Activated T-cell treated with anti-CD3 and anti-CD28 coated beads for 1 hour (primary cell): ENCODE data around the gene ZNF143.
"Not testable (repeated sequence)": the region's sequence is repeated elsewhere in the genome, so short reads cannot be mapped to it uniquely, and the experiment has no call there.

Experiments
- DNase-seq: peaks from one replicate; pipeline ENCODE4 v3.0.0-alpha.2; 2020; ENCODE audit warnings: low read depth

ZNF143 gene

DNA sequence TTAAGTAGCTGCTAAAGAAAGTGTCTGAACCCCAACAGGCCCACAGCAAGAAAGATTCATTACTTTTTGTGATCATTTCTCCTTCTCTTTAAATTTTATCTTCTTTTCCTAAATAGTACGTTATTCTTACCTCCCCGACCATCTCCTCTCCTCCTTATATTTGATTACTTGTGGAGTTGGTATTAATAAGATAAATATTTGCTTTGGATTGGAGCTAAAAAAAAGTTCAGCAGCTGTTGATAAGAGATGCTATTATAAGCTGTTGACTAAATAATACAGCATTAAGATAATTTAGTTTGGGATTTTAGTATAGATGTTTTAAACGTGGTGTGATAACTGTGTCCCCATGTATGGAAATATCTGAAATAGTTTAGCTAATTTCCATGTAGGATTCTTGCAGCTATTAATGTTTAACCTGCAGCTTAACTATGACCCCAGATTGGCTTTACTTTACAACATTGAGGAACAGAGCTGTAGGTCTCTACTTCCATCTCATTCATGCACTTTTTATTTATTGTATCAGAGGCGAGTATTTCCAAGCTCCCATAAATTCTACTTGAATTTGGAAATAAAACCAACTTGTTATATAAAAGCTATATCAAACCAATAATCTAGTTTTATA is 37.8 kb downstream of the ZNF143 start:
- no peak for DNase-seq

DNA sequence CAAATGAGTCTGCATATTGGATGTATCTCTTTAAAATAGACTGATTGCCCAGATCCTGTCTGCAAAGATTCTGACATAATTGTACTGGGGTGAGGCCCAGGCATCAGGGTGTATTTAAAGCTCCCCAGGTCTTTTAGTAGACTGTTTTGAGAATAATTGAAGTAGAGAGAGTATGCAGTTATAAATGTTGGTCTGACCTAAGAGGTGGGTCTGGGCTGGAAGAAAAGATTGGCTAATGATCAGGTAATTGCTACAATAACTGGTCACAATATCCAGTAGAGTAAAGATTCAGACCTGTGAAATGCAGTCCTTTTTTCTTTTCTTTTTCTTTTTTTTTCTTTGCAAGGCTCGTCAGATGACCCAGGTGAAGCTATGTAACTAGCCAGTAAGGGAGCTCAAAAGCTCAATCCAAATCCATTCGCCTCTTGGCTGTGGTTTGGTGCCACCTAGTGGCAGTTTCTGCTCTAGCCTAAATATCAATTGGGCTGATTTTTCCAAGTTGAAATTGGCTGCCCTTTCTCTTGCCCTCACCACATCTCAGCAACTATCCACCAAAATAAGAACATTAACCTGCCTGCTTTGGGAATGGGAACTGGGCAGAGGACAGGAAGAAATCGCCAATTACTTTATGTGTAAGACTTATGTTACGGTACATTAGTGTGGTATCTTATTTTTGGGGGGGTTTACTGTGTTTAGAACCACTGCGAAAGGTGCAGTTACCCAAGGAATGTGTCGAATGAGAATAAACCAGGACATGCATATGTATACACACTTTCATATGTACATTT is 45.9 kb downstream of the ZNF143 start:
- peak; percentile 69 for DNase-seq

DNA sequence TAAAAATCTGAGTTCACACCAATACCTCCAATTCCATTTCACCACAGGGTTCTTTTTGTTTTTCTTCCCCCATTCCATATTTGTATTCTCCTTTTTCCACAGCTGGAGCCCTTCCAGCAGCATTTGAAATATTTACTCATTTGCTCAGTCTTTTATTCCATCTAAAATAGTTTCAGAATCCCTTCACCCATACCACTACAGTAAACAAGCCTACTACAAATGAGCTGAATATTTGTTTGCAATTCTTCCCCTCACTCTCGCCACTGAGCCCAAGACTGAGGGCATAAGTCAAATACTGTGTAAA is 46.4 kb downstream of the ZNF143 start:
- no peak for DNase-seq

DNA sequence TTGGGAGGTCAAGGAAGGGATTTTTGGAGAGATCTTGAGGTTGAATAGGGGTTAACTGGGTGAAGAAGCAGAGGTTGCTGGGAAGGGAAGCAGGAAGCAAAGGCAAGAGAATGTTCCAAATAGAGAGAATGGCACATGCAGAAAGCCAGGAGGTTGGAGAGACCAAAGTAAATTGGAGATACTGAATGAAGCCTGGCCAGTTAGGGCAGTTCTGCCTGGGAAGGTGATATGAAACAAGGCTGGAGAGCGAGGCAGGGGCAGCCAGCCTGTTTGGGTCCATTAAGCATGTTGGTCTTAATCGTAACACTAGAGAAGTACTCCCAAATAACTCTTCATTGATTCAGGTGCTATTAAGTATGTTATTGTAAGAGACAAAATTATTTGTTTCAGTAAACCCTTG is 48.2 kb downstream of the ZNF143 start:
- no peak for DNase-seq

DNA sequence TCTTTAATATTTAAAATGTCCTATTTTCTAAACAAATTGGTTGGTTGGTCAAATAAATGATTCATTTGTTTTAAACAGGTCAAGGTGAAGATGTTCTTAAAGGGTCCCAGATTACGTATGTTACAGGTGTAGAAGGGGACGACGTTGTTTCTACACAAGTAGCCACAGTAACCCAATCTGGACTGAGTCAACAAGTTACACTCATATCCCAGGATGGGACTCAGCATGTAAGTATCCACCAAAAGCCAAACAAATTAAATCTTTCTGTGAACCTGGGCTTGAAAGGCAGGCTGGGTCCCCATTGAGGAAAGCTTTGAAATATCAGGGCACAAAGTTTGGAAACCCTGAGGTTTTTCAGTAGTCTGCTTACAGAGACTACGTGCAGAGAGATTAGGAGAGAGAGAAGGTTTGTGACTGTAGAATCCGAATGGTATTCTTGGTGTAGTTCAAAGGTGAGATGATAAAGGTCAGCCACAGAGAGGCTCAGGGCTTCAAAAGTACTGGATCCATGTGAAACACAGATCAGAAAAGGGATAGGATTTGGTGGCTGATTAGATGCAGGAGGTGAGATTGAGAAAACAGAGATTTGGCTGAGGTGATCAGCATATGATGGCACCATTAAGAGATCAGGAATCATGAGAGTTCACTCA is 51.7 kb downstream of the ZNF143 start:
- DNase-seq = no peak

DNA sequence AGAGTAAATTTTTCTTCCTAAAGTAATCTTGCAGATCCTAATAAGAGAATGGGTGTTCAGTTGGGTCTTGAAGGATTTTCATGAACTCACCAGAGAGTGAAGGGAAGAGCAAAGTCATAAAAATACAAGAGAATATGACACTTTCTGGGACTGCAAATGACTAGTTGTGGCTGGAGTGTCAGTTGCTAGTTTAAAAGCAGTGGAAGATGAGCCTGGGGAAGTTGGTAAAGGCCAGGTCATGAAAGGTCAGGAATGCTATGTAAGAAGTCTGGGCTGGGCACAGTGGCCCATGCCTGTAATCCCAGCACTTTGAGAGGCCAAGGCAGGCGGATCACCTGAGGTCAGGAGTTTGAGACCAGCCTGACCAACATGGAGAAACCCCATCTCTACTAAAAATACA is 53.8 kb downstream of the ZNF143 start:
- DNase-seq = not testable (repeated sequence)

DNA sequence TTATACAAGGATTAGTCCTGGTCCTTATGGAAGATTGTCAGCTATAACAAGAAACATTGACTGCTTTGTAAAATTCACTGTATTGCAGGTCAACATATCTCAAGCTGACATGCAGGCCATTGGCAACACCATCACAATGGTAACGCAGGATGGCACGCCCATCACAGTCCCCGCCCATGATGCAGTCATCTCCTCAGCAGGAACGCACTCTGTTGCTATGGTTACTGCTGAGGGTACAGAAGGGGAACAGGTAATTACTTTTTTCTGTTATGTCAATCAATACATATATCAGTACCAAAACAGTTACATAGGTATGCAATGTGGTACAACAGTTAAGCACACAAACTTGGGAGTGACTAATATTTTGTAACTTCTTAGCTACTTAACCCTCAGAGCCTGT is 55.3 kb downstream of the ZNF143 start:
- DNase-seq = no peak

DNA sequence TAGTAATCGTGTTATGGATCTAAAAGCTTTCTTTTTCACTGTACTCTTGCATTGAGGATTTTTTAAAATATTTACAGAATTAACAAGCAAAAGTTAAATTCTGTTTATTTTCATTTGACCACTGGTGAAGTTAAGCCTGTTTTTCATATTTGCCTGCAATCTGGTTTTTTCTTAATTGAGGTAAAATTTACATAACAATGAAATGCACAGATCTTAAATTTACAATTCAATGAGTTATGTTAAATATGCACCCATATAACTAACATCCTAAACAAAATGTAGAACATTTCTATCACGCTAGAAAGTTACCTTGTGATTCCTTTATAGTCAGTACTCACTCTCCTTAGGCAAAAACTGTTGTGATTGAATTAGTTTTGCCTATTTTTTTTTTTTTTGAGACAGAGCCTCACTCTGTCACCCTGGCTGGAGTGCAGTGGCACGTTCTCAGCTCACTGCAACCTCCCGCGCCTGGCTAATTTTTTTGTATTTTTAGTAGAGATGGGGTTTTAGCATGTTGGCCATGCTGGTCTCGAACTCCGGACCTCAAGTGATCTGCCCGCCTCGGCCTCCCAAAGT is 58.1 kb downstream of the ZNF143 start:
- no peak for DNase-seq

DNA sequence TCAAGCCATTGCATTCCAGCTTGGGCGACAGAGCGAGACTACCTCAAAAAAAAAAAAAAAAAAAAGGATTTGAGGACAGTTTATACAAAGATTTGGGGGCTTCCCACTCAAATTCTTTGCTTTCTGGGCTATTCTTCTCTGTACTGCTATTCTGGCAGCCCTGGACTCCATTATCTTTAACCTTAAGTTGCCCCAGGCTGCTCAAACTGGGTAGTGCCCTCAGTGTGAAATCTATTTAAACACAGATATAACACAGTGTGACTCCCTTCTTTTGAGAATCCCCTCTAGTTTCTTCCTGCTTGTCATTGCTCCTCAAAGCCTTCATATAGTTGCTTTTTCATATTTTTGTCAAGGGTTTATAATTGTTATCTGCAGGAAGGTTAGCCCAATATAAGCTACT is 63.2 kb downstream of the ZNF143 start:
- DNase-seq = no peak

DNA sequence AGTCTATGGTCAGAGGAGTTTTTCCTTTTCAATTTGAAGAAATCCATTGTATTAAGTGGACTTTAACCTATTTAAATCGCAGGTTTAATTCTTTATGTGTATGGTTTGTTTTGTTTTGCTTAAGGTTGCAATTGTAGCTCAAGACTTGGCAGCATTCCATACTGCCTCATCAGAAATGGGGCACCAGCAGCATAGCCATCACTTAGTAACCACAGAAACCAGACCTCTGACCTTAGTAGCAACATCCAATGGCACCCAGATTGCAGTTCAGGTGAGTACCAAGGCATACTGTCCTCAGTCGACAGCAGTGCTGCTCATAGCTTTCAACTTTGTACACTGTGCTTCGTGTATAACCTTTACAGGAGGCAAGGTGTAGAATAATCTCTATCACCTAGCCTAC is 64.3 kb downstream of the ZNF143 start:
- DNase-seq = no peak

DNA sequence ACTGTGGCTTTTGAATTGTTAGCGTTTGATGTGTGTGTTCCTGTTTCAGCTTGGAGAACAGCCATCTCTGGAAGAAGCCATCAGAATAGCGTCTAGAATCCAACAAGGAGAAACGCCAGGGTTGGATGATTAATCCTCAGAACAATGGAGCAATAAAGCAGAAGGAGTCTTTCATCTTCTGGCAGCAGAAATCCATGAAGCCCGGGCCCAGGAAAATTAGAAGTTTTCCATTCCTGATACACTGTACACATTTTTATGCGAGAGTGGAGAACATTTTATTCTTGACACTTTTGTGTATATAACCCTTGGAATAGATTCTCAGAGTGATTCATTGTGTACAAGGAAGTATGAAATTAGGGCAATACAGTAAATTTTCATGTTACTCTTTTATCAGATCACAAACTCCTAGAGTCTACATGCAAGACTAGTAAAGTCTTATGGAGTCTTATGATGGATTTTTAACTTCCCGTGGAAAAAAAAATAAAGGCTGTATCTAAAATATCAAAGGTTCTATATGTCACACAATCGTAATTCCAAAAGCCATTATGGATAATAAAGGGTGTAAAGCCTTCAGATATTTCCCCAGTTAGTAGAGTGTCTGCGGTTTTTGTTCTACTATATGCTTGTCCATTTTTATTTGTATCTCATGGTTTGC is 66.8 kb downstream of the ZNF143 start:
- no peak for DNase-seq

DNA sequence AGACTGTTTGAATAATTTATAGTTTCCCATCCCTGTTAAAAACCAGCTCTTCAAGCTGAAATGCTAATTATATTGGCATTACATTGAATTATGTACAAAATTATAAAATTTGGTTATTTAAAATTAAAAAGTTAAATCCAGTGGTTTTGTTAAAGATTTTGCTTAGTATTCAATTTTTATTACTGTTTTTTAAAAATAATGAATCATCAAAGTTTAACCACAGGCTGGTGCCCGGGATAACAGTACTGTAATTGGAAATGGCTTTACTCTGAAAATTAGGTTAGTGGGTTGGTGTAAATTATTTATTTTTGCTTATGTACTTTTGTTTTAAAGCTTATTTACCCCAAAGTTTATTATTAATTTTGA is 67.3 kb downstream of the ZNF143 start:
- no peak for DNase-seq

DNA sequence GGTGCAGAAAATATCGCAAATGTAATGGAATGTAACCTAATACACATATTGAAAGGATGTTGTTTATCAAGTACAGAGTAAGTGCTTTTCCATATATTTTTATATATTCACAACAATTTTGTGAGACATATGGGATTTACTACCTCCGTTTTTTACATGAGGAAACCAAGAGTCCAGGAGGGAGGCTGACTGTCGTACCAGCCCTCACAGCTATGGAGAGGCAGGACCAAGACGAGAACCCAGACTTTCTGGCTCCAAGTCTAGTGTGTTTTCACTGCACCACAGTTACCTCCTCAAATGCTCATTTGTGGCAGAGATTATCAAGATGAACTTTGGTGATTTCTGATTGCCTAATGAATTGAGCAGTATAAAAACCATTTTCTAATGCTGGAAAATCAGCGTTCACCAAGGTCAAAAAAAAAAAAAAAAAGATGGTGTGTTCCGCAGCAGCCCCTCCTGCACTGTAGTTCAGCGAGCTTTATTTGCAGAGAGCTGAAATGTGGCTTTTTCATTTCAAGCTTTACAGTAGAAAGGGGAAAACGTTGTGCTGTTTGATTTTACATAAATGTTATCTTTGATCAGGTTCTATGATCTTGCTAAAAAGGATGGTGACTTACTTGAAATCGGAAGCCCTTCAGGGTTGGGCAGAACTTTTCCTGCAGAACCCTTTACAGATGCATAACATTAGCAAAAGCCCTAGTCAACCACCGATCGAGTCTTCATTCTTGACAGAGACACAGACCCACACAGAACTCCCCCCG is 67.9 kb downstream of the ZNF143 start:
- DNase-seq = no peak

DNA sequence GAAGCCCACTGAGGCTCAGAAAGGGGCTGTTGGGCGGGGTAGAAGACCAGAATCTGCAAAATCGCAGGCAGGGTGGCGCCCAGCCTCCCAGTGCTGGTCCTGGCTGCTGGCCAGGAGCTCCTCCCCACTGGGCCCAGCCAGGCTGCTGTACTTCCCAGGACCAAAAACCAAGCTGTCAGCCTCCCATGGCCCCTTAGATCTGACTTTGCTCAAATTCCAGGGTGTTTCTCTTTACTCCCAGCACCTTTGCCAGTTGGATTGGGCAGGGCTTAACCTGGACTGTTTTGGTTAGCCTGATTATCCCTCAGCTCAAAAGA is 68.5 kb downstream of the ZNF143 start:
- no peak for DNase-seq

DNA sequence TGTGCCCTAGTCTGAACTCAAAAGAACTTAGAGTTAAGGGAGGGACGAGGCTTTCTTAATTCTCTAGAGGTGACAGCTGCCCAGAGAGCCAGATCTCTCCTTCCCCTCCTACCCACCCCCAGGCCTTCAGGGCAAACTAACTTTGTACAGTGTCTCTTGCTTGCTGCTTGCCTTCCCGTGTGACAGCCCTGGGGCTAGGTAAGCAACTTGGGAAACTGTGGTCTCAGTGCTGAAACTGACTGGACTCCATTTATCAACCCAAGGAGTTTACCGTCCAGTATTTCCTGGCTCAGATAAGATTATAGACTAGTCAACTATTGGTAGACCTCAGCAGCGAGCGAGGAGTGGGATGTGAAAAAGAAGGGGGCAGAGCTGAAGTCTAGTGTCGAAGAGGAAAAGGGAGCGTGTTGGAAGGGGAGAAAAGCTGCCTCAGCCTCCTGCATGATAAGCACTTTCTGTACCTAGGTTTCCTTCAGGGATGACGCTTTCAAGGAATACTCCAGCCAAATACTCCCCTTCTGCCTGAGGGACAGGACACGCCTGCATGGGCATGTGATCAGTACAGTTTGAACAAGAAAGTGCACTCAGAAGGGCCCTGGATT is 69.3 kb downstream of the ZNF143 start:
- no peak for DNase-seq

DNA sequence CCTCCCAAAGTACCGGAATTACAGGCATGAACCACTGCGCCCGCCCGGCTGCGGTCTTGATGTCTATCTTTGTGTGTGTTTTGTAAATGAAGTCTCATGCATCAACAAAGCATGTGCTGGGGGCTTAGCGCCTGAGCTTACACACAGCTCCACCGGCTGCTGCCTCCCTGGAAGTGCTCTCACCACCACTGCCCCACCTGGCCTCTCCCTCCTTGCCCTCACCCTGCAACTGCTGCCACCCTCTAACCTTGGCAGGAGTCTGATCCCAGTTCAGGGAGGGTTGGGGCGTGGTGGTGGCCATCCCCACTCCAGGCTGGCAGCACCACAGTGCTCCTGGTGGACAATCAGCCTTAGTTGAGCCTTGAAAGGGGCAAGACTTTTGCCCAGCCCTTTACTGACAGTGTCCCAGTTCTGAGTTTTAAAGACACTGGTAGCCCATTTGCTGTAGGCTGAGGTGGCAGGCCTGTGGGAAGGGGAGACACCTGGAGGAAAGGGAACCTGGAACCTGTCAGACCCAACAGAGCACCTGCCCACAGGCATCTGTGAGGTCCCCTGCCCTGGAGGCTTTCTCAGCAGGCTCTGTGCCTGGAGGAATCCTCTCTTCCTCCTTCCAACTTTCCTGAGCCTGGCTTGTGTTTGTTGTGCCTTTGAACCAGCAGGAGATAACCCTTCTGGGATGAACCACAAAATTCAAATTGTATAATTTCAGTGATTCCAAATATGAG is 70.3 kb downstream of the ZNF143 start:
- no peak for DNase-seq

DNA sequence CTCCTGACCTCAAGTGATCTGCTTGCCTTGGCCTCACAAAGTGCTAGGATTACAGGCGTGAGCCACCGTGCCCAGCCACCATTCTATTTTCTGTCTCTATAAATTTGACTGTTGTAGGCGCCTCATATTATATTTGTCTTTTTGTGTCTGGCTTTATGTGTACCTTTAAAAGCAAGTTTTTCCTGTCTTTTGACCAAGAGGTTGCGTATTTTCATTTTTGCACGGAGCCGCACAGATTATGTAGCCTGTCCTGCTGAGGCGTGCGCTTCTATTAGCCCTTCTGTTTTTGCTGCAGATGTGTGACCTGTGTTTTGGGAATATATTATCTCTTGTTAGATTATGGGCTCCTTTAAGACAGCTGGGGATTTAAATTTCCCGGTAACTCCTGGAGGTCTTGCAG is 72.2 kb downstream of the ZNF143 start:
- DNase-seq = no peak

DNA sequence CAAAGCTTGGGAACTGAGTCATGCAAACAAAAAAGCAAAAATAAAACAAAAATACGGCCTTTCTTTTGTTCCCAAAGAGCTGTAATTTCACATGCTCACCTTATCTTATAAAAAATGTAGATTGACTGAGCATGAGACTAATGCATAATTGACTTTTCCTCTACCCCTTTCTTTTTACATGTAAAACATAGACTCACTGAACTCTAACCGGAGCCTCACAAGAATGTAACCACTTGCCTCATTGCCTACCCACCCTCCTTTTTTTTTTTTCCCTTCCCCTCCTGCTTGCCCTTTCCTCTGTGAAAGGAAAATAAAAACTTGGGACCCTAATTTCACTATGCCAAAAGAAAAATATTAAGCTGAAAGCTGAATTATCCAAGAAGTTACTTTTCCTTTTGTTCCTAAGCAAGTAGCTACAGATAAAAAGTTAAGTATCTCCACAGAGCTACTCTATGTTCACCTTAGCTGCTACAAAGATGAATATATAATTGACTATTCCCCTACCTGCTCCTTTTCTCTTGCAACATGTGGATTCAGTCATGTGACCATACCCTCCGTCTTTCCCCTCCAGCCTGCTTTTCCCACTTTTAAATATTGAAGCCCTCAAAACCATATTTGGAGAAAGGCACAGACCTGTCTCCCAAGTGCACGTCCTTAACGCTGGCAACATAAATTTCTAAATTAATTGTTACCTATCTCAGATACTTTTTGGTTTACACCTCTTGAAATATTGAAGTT is 73.1 kb downstream of the ZNF143 start:
- no peak for DNase-seq

DNA sequence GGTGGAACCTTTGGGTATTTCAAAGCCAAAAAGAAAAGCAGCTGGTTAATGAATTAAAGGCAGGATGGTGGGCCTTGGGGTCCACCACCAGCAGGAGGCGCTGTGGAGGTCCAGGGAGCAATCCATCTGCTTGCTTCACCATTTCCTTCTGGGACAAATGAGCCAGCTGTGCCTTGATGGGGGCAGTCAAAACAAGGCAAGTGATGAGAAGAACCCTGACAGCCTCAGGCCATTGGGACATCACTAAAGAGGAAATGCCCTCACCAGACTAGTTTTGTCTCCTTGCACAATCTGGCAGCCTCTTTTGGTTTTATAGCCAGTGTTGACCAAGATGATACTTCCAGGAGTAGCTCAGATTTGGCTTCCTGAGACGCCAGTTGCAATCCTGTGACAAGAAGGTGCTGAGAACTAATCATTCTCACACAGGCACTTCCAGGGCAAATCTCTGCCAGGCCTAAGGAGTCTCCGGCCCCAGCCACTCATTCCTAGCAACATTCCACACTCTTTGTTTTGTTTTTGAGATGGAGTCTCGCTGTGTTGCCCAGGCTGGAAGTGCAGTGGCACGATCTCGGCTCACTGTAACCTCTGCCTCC is 74.5 kb downstream of the ZNF143 start:
- peak; percentile 83 for DNase-seq

DNA sequence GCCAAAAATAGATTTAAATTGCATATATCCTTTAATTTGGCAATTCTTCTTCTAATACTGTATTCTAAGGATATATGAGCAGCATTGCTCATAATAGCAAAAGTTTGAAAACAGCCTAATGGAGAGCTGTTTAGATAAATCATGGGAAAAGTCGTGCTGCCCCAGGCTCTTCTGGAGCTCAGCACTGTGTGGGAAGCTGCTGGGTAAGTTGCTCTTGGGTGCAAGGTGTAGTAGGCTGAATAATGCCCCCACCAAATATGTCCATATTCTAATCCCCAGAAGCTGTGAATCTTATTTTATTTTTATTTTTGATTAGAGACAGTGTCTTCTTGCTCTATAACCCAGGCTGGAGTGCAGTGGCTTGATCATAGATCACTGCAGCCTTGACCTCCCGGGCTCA is 77.7 kb downstream of the ZNF143 start:
- no peak for DNase-seq
